GM10266 (cell line): Measurements from ENCODE around the gene SERINC2.

Experiments used
- DNase-seq: peaks from one replicate; pipeline ENCODE4 v3.0.0; 2012; ENCODE audit errors: extremely low spot score
- TF ChIP-seq, protein P1 (sequence below): IDR thresholded peaks from 2 replicates; pipeline ENCODE4 v1.5.1; 2012; ENCODE audit warnings: mild to moderate bottlenecking, low read depth; ENCODE audit not compliant: control insufficient read depth, insufficient read depth; ENCODE audit errors: missing control alignments

Gene SERINC2

GRCh38 chr1:31376375-31377134 lies 36.5 kb upstream of the SERINC2 start:
- TF ChIP-seq, protein P1, sequence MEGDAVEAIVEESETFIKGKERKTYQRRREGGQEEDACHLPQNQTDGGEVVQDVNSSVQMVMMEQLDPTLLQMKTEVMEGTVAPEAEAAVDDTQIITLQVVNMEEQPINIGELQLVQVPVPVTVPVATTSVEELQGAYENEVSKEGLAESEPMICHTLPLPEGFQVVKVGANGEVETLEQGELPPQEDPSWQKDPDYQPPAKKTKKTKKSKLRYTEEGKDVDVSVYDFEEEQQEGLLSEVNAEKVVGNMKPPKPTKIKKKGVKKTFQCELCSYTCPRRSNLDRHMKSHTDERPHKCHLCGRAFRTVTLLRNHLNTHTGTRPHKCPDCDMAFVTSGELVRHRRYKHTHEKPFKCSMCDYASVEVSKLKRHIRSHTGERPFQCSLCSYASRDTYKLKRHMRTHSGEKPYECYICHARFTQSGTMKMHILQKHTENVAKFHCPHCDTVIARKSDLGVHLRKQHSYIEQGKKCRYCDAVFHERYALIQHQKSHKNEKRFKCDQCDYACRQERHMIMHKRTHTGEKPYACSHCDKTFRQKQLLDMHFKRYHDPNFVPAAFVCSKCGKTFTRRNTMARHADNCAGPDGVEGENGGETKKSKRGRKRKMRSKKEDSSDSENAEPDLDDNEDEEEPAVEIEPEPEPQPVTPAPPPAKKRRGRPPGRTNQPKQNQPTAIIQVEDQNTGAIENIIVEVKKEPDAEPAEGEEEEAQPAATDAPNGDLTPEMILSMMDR, result no peak
- DNase-seq, result no peak

DNA sequence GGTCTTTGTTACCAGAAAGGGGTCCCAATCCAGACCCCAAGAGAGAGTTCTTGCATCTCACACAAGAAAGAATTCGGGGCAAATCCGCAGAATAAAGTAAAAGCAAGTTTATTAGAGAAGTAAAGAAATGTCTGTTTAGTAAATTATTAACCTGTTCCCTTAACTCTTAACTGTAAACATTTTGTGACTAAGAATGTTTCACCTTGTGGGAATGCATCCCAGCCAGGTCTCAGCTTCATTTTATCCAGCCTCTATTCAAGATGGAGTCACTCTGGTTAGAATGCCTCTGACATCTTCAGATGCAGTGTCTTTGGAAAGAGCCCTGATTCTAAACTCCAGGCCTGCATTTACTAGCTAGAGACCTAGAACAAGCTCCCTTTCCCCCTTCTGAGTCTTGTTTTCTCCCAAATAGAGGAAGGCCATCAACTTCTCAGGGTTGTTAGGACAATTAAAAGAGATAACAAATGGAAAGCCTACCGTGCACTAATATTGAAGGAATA lies 35.6 kb upstream of the SERINC2 start:
- no peak for DNase-seq
- TF ChIP-seq, protein P1, result no peak

DNA sequence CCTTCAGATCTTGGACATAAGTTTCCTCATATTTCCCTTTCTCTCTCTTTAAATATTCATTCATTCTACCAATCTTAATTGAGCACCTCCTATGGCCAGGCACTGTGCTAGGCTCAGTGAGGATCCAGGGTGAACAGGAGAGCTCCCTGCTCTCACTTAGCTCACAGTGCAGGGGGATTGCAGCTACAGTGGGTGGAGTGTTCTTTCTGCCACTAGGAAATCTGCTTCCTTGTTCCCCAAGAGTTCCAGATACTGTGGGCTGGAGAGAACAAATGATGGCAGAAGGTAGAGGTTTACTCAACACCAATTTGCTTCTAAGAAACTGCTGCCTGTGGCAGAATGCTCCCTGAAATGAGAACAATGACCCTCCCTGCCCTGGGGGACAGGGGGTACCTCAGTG lies 35.0 kb upstream of the SERINC2 start:
- TF ChIP-seq, protein P1, result no peak
- DNase-seq, result no peak

DNA sequence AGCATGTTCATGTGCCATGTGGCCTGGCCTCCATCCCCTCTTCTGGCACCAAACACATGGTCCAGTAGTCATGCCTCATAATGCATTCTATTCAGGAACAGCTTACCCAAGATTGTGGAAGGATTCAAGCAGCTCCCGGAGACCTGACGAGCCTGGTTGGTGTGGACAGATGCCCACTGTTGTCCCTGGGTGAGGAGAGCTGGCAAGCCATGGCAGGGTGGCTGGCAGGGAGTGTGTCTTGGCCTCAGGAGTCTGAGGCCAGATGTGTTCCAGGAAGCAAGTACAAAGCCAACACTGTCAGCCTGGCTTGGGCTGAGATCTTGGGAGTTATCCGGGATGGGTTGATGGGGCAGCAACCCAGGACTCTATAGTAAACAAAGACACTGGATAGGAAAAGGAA lies 32.8 kb upstream of the SERINC2 start:
- TF ChIP-seq, protein P1, result no peak
- no peak for DNase-seq

GRCh38 chr1:31381394-31382294 lies 31.4 kb upstream of the SERINC2 start:
- TF ChIP-seq, protein P1, result no peak
- DNase-seq, result no peak

- TF ChIP-seq, protein P1, result no peak
- DNase-seq, result no peak
Measured at GRCh38 chr1:31382379-31382989, 30.5 kb upstream of the SERINC2 start.
